D721Med (cell line): ENCODE data around the gene SLC2A2.

Experiments
- DNase-seq: peaks from one replicate; pipeline ENCODE4 v3.0.0; 2011; ENCODE audit warnings: low spot score; ENCODE audit not compliant: insufficient read length
- FAIRE-seq: peaks from 2 replicates; lab custom pipeline; 2011; peaks lifted over from hg19 to GRCh38; lab: Jason Lieb, UNC
- TF ChIP-seq, protein P1 (sequence below): IDR thresholded peaks from 2 replicates; pipeline ENCODE4 v1.5.1; 2012; ENCODE audit warnings: mild to moderate bottlenecking, control low read depth; ENCODE audit not compliant: insufficient read depth; ENCODE audit errors: missing control alignments

Gene SLC2A2

GRCh38 chr3:171054921-171055320 is 28.4 kb upstream of the SLC2A2 start:
- DNase-seq (no peak), FAIRE-seq (no peak)
- TF ChIP-seq, protein P1, sequence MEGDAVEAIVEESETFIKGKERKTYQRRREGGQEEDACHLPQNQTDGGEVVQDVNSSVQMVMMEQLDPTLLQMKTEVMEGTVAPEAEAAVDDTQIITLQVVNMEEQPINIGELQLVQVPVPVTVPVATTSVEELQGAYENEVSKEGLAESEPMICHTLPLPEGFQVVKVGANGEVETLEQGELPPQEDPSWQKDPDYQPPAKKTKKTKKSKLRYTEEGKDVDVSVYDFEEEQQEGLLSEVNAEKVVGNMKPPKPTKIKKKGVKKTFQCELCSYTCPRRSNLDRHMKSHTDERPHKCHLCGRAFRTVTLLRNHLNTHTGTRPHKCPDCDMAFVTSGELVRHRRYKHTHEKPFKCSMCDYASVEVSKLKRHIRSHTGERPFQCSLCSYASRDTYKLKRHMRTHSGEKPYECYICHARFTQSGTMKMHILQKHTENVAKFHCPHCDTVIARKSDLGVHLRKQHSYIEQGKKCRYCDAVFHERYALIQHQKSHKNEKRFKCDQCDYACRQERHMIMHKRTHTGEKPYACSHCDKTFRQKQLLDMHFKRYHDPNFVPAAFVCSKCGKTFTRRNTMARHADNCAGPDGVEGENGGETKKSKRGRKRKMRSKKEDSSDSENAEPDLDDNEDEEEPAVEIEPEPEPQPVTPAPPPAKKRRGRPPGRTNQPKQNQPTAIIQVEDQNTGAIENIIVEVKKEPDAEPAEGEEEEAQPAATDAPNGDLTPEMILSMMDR, result no peak

DNA sequence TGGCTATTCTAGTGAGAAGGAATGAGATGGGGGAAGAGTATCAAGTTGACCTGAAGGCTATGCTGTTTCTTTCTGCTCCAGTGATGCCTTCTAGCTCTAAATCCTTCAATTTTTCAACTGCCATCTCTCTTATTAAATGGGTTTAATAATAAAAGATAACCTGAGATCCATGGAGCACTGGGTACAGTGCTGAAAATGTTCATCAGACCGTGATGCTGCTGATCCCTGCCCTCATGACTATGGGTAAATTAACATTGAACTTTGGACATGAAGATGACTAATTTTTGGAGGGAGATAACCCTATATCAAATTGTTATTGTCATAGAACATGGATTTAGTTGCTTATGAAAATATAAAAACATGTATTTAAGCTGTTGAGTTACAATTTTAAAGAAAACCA is 27.7 kb upstream of the SLC2A2 start:
- DNase-seq (no peak), FAIRE-seq (no peak)
- TF ChIP-seq, protein P1, result no peak

DNA sequence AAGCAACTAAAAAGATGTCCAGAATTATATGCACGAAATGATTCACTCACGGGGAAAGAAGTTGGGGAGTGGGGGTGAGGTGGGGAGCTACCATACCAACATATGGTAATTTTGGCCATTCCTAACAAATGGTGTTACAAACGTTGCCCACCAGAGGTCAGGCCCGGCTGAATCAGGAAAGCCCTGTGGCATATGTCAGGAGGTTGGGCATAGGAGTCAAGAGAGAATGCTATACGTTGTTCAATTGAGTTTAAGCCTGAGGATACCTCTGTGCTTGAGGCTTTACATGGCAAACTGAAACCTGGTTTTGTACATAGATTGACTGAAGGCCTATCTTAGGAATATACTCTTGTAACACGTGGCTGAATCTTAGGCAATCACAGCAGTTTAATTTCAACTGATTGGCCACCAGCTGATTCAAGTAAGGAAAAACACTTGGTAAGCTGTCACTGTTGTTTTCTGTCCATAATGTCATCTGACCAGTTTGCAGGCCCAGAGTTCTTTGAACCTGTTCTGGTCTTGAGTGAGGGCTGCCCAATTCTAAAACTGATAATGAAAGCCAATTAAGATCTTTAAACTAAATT is 23.4 kb upstream of the SLC2A2 start:
- TF ChIP-seq, protein P1, result peak; percentile 83
- DNase-seq (peak; percentile 37), FAIRE-seq (peak; percentile 79)

DNA sequence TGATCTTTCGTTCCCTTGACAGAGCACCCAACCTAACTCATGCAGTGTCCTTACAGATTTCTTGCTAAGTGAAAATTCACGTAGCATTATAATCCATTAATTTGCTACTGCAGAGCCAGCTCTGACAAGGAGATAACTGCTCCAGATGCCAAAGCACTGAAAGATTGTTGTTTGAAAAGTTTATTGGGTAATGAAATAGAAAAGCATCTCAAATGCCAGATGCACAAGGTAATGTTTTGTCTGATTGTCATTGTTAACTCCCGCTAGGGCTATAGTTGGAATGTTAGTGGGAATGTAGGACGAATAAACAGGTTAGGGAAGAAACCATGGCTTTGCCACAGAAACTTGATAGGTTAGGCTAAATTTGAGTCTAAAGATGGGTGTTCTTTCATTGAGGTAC is 20.2 kb upstream of the SLC2A2 start:
- TF ChIP-seq, protein P1, result no peak
- DNase-seq (no peak), FAIRE-seq (no peak)

GRCh38 chr3:171044835-171045793 is 18.6 kb upstream of the SLC2A2 start:
- TF ChIP-seq, protein P1, result no peak
- FAIRE-seq (no peak), DNase-seq (no peak)

- TF ChIP-seq, protein P1, result no peak
Measured at GRCh38 chr3:171044384-171044783, 17.9 kb upstream of the SLC2A2 start.

More at GRCh38 chr3:171044384-171044783, 17.9 kb upstream of the SLC2A2 start:
- DNase-seq (no peak), FAIRE-seq (no peak)
